Transverse colon (tissue), 3 donors: ENCODE results near the gene HOXA10.

Source experiments
- EP300 ChIP-seq: sonication (generic); formaldehyde crosslinking; IDR thresholded peaks from one replicate; pipeline ENCODE4 v1.6.1; 2017; ENCODE audit warnings: antibody characterized with exemption, low read depth
- TF ChIP-seq, protein P1 (sequence below), 5 experiments: fragments of 200-600 bp in 3 of 5; fragments of 450-650 bp in 2 of 5; sonication (generic) in 3 of 5; IDR thresholded peaks; 1 replicate in 2 of 5; 2 replicates in 3 of 5; pipeline ENCODE4 v1.5.1; 2016 to 2017; ENCODE audit warnings: antibody characterized with exemption in 5 of 5, inconsistent platforms in 3 of 5, mild to moderate bottlenecking in 2 of 5, moderate library complexity in 1 of 5

DNA sequence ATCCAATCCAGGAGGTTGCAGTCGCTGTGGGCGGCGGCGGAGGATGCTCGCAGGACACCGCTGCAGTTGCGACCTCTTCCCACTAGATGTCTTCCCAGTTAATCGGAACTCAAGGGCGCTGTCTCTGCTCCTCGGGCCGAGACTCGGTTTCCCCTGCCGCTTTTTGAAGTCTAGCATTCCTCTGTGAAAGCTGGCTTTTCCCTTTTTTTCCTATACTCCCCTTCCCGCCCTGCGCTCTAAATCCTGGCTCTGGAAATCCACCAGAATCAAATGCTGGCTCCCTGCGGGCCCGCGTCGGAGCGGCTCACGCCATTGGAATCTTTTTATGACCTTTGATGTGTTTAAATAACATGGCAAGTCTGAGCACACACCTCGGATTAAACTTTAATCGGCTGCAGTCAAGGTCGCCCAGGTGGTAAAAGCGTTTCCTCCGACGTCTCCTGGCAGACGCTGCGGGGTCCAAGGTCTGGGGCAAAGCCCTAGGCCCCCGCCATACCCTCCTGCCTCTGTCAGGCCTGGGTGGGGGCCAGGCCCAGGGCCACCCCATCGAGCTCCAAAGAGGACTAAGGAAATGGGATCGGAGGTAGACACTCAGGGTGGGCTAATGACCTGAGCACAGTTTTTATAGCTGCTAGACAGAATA lies 36.4 kb upstream of the HOXA10 start:
- TF ChIP-seq EP300, result no peak
- TF ChIP-seq, protein P1, sequence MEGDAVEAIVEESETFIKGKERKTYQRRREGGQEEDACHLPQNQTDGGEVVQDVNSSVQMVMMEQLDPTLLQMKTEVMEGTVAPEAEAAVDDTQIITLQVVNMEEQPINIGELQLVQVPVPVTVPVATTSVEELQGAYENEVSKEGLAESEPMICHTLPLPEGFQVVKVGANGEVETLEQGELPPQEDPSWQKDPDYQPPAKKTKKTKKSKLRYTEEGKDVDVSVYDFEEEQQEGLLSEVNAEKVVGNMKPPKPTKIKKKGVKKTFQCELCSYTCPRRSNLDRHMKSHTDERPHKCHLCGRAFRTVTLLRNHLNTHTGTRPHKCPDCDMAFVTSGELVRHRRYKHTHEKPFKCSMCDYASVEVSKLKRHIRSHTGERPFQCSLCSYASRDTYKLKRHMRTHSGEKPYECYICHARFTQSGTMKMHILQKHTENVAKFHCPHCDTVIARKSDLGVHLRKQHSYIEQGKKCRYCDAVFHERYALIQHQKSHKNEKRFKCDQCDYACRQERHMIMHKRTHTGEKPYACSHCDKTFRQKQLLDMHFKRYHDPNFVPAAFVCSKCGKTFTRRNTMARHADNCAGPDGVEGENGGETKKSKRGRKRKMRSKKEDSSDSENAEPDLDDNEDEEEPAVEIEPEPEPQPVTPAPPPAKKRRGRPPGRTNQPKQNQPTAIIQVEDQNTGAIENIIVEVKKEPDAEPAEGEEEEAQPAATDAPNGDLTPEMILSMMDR (IDR thresholded peaks at IDR 0.05), result peak; percentile 77 to 97 (median 88)
